Measurements from ENCODE around the gene CACNA2D3.

GRCh38 chr3:54827776-54828175 lies 705.4 kb downstream of the CACNA2D3 start:
- TF ChIP-seq, protein P1, sequence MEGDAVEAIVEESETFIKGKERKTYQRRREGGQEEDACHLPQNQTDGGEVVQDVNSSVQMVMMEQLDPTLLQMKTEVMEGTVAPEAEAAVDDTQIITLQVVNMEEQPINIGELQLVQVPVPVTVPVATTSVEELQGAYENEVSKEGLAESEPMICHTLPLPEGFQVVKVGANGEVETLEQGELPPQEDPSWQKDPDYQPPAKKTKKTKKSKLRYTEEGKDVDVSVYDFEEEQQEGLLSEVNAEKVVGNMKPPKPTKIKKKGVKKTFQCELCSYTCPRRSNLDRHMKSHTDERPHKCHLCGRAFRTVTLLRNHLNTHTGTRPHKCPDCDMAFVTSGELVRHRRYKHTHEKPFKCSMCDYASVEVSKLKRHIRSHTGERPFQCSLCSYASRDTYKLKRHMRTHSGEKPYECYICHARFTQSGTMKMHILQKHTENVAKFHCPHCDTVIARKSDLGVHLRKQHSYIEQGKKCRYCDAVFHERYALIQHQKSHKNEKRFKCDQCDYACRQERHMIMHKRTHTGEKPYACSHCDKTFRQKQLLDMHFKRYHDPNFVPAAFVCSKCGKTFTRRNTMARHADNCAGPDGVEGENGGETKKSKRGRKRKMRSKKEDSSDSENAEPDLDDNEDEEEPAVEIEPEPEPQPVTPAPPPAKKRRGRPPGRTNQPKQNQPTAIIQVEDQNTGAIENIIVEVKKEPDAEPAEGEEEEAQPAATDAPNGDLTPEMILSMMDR (IDR thresholded peaks at IDR 0.05; ENCODE audit: low read depth, low read length, missing input control), result no peak
- TF ChIP-seq REST (IDR thresholded peaks at IDR 0.05) (no peak), RAD21 (IDR thresholded peaks at IDR 0.05) (no peak), FOXA1 (IDR thresholded peaks at IDR 0.05) (no peak), JUND (IDR thresholded peaks at IDR 0.05) (no peak), TAF1 (conservative IDR thresholded peaks at IDR 0.05) (no peak)
